IMR-90 (cell line): ENCODE measurements around the gene RMND1. TPM values are rescaled to one million over a fixed set of nuclear protein-coding genes. Genes with fewer than 3 reads are reported as not detected.

ENCODE experiments used
- ATAC-seq: fragments of 200-7000 bp; cut with Tn5 transposase; 2 replicates; pipeline ENCODE4 v1.9.1; 2020; ENCODE audit warnings: low read depth, mild to moderate bottlenecking, moderate library complexity
- BruUV-seq: library from RNA; stranded (reverse); fragments of 400-500 nt; replicated peaks from 2 replicates; lab custom pipeline; 2021; lab: Mats Ljungman, UMichigan
- CTCF ChIA-PET: fragments of 300-600 bp; formaldehyde crosslinking; extraction: SDS; loops from one replicate; lab custom pipeline; 2021; ENCODE audit warnings: antibody characterized with exemption; lab: Yijun Ruan, JAX
- POLR2A ChIA-PET: fragments of 300-600 bp; sonication (Branson Sonifier 250); formaldehyde crosslinking; loops from one replicate; lab custom pipeline; 2022; ENCODE audit warnings: antibody characterized with exemption; ENCODE audit not compliant: unreplicated experiment; lab: Charles Lee
- DNase-seq: peaks from one replicate; pipeline ENCODE4 v3.0.0; 2013
- H2AFZ ChIP-seq: replicated peaks from 2 replicates; pipeline ENCODE3; 2013; ENCODE audit warnings: low read length, mild to moderate bottlenecking; ENCODE audit not compliant: poor library complexity
- H2AK5ac ChIP-seq: 2 replicates; pipeline ENCODE4 v1.6.1; 2013; ENCODE audit warnings: low read depth, low read length, inconsistent platforms
- H2AK9ac ChIP-seq: replicated peaks from 2 replicates; pipeline ENCODE3; 2013; ENCODE audit warnings: mild to moderate bottlenecking, low read depth, low read length, moderate library complexity; ENCODE audit not compliant: poor library complexity
- H2BK120ac ChIP-seq: 2 replicates; pipeline ENCODE4 v1.6.1; 2013; ENCODE audit warnings: low read depth, low read length, inconsistent platforms
- H2BK15ac ChIP-seq: 3 replicates; pipeline ENCODE4 v1.6.1; 2013; ENCODE audit warnings: low read depth, low read length, inconsistent platforms
- H2BK20ac ChIP-seq: 2 replicates; pipeline ENCODE4 v1.6.1; 2013; ENCODE audit warnings: low read depth, mild to moderate bottlenecking, inconsistent platforms, low read length, moderate library complexity
- H2BK5ac ChIP-seq: 2 replicates; pipeline ENCODE4 v1.6.1; 2013; ENCODE audit warnings: mild to moderate bottlenecking, low read depth, low read length, inconsistent platforms; ENCODE audit not compliant: poor library complexity, severe bottlenecking
- H3K14ac ChIP-seq: replicated peaks from 2 replicates; pipeline ENCODE4 v1.6.1; 2013; ENCODE audit warnings: low read depth, low read length, inconsistent platforms
- H3K18ac ChIP-seq: 2 replicates; pipeline ENCODE4 v1.6.1; 2013; ENCODE audit warnings: low read depth, low read length, control low read depth
- H3K23ac ChIP-seq: 2 replicates; pipeline ENCODE4 v1.6.1; 2013; ENCODE audit warnings: low read depth, low read length, inconsistent platforms
- H3K27ac ChIP-seq: 2 replicates; pipeline ENCODE4 v1.5.1; 2013; ENCODE audit warnings: mild to moderate bottlenecking, control low read depth, low read length; ENCODE audit not compliant: insufficient read depth
- H3K27me3 ChIP-seq: 2 replicates; pipeline ENCODE4 v1.6.1; 2013; ENCODE audit warnings: low read length; ENCODE audit not compliant: control insufficient read depth, insufficient read depth
- H3K36me3 ChIP-seq: 2 replicates; pipeline ENCODE4 v1.6.1; 2013; ENCODE audit warnings: low read length, mixed read lengths; ENCODE audit not compliant: control insufficient read depth, insufficient read depth
- H3K4ac ChIP-seq: 2 replicates; pipeline ENCODE4 v1.6.1; 2013; ENCODE audit warnings: low read depth, low read length, inconsistent platforms
- H3K4me1 ChIP-seq: 2 replicates; pipeline ENCODE4 v1.6.1; 2013; ENCODE audit warnings: low read length, mixed read lengths; ENCODE audit not compliant: control insufficient read depth, insufficient read depth
- H3K4me2 ChIP-seq: 2 replicates; pipeline ENCODE4 v1.6.1; 2013; ENCODE audit warnings: low read depth, mild to moderate bottlenecking, control low read depth, low read length, moderate library complexity
- H3K4me3 ChIP-seq: 2 replicates; pipeline ENCODE4 v1.5.1; 2013; ENCODE audit warnings: low read depth, mild to moderate bottlenecking, control low read depth, low read length, moderate library complexity; ENCODE audit not compliant: insufficient read depth
- H3K56ac ChIP-seq: 2 replicates; pipeline ENCODE4 v1.6.1; 2013; ENCODE audit warnings: low read length, inconsistent platforms; ENCODE audit not compliant: insufficient read depth; ENCODE audit errors: extremely low read depth
- H3K79me1 ChIP-seq, 2 experiments: 2 replicates each; pipeline ENCODE4 v1.6.1; 2013; ENCODE audit warnings: low read length in 2 of 2, inconsistent platforms in 1 of 2, low read depth in 1 of 2
- H3K9ac ChIP-seq: 2 replicates; pipeline ENCODE4 v1.6.1; 2013; ENCODE audit warnings: low read depth, low read length, control low read depth
- H3K9me1 ChIP-seq: 2 replicates; pipeline ENCODE4 v1.6.1; 2013; ENCODE audit warnings: low read length, inconsistent platforms; ENCODE audit not compliant: insufficient read depth
- H3K9me3 ChIP-seq: 2 replicates; pipeline ENCODE4 v1.6.1; 2013; ENCODE audit warnings: low read length; ENCODE audit not compliant: control insufficient read depth, insufficient read depth
- H4K20me1 ChIP-seq: 2 replicates; pipeline ENCODE4 v1.6.1; 2013; ENCODE audit warnings: low read length, inconsistent platforms; ENCODE audit not compliant: insufficient read depth
- H4K5ac ChIP-seq: 2 replicates; pipeline ENCODE4 v1.6.1; 2013; ENCODE audit warnings: mild to moderate bottlenecking, low read depth, low read length, control low read depth
- H4K8ac ChIP-seq, 2 experiments: 2 replicates each; pipeline ENCODE4 v1.6.1; 2013; ENCODE audit warnings: low read depth in 2 of 2, low read length in 2 of 2, control low read depth in 1 of 2, inconsistent platforms in 1 of 2
- H4K91ac ChIP-seq: 2 replicates; pipeline ENCODE4 v1.6.1; 2013; ENCODE audit warnings: low read depth, low read length, inconsistent platforms; ENCODE audit not compliant: insufficient read depth
- BHLHE40 ChIP-seq: fragments of 150-350 bp; IDR thresholded peaks from 2 replicates; pipeline ENCODE4 v1.6.1; 2016; ENCODE audit warnings: mild to moderate bottlenecking, low read depth, low read length
- CEBPB ChIP-seq: IDR thresholded peaks from 2 replicates; pipeline ENCODE4 v1.6.1; 2012; ENCODE audit warnings: low read depth, low read length, improper control_type of control experiment
- CHD1 ChIP-seq: IDR thresholded peaks from 2 replicates; pipeline ENCODE4 v1.6.1; 2012; ENCODE audit warnings: low read depth, low read length, improper control_type of control experiment
- MAFK ChIP-seq: IDR thresholded peaks from 2 replicates; pipeline ENCODE4 v1.6.1; 2012; ENCODE audit warnings: low read depth, low read length, improper control_type of control experiment
- MAZ ChIP-seq: IDR thresholded peaks from 2 replicates; pipeline ENCODE4 v1.6.1; 2012; ENCODE audit warnings: low read depth, mild to moderate bottlenecking, low read length, improper control_type of control experiment, moderate library complexity, borderline replicate concordance
- MXI1 ChIP-seq: IDR thresholded peaks from 2 replicates; pipeline ENCODE4 v1.6.1; 2012; ENCODE audit warnings: low read depth, mild to moderate bottlenecking, low read length, moderate library complexity, borderline replicate concordance
- NFE2L2 ChIP-seq: fragments of 150-350 bp; IDR thresholded peaks from 2 replicates; pipeline ENCODE4 v1.6.1; 2016; ENCODE audit warnings: low read depth, mild to moderate bottlenecking, low read length
- POLR2A ChIP-seq: IDR thresholded peaks from 2 replicates; pipeline ENCODE4 v1.6.1; 2012; ENCODE audit warnings: mild to moderate bottlenecking, low read depth, low read length
- RAD21 ChIP-seq: IDR thresholded peaks from 2 replicates; pipeline ENCODE4 v1.6.1; 2012; ENCODE audit warnings: low read length, improper control_type of control experiment
- RCOR1 ChIP-seq: IDR thresholded peaks from 2 replicates; pipeline ENCODE4 v1.6.1; 2012; ENCODE audit warnings: mild to moderate bottlenecking, low read length, improper control_type of control experiment; ENCODE audit not compliant: insufficient replicate concordance
- SMC3 ChIP-seq: fragments of 150-350 bp; IDR thresholded peaks from 2 replicates; pipeline ENCODE4 v1.6.1; 2016; ENCODE audit warnings: low read depth, mild to moderate bottlenecking, antibody characterized with exemption, low read length, moderate library complexity
- WGBS, 2 experiments: methylation state at CpG; one replicate each; pipeline versions ENCODE4 v1.1.5 to v1.1.7; 2013; ENCODE audit warnings: missing lambda C conversion rate in 2 of 2; ENCODE audit not compliant: insufficient read length in 1 of 2; ENCODE audit errors: extremely low coverage in 2 of 2; 5-methylcytosine and 5-hydroxymethylcytosine counted together
- dilution Hi-C: fragments of 300-500 bp; cut with HindIII; formaldehyde crosslinking; loops from one replicate; pipeline ENCODE4 v1.14.3; 2018; ENCODE audit warnings: low sequenced_read_pairs; ENCODE audit not compliant: unreplicated experiment
- in situ Hi-C: fragments of 300-500 bp; cut with MboI; formaldehyde crosslinking; loops from 3 replicates; pipeline ENCODE4 v1.14.3; 2019; ENCODE audit warnings: low sequenced_read_pairs, inconsistent platforms, mixed read lengths
- intact Hi-C: fragments of 100-400 bp; cut with micrococcal nuclease; formaldehyde crosslinking; loops from 2 replicates; pipeline ENCODE4 v1.10.0; 2022
- polyA plus RNA-seq, 3 experiments: library from polyadenylated mRNA; depleted of rRNA; stranded (reverse); fragments of >200 nt; gene quantifications; 2 replicates each; pipeline ENCODE4 v1.2.3, GENCODE V29; 2012; ENCODE audit warnings: low replicate concordance in 1 of 3
- total RNA-seq: library from RNA; depleted of rRNA; stranded (reverse); fragments of >200 nt; gene quantifications from 2 replicates; pipeline ENCODE4 v1.2.3, GENCODE V29; 2012
- TF ChIP-seq, protein P1 (sequence below): fragments of 150-350 bp; IDR thresholded peaks from 2 replicates; pipeline ENCODE4 v1.6.1; 2016; ENCODE audit warnings: low read depth, mild to moderate bottlenecking, low read length, moderate library complexity, borderline replicate concordance
- TF ChIP-seq, protein P2 (sequence below): fragments of 150-350 bp; IDR thresholded peaks from 2 replicates; pipeline ENCODE4 v1.6.1; 2017; ENCODE audit warnings: mild to moderate bottlenecking, antibody characterized with exemption, low read length, low read depth
- TF ChIP-seq, protein P3 (sequence below): conservative IDR thresholded peaks from 2 replicates; pipeline ENCODE4 v1.5.1; 2012; ENCODE audit warnings: mild to moderate bottlenecking, low read depth, low read length, improper control_type of control experiment

The RMND1 gene
- total and polyA plus RNA-seq, 2 of the 4 experiments (the other 2 are of a cell fraction) = 13.1 to 24.6 TPM

DNA sequence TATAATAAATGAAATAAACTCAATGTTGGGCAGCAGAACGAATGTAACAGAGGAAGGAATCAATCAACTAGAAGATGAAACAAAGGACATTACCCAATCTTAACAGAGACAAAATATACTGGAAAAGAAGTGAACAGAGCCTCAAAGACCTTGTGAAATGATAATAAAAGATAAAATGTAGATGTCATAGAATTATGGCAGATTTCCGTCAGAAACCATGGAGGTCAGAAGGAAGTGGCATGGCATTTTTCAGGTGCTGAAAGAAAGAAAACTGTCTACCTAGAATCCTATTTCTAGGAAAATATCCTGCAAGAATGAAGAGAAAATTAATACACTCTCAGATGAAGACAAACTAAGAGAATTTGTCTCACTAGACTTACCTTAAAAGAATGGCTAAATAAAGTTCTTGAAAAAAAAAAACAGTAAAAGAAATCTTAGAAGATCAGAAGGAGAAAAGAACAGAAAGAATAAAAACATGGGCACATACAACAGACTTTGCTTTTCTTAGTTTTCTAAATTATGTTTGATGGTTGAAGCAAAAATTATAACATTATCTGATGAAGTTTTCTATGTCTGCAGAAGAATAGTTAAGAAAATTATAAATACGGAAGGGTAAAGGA is 37.2 kb downstream of the RMND1 start:
- Histone ChIP-seq H4K5ac (no peak overlapping the region), H4K8ac (no peak overlapping the region), H2BK15ac (no peak overlapping the region), H3K9me3 (no peaks in the 10 kb centered on the region), H3K79me1 (peaks cover 13 to 16% of the 10 kb centered on the region in 2 experiments; a peak in 3 of 4 replicates), H3K4me1 (no peaks in the 10 kb centered on the region), H3K36me3 (peaks cover 44% of the 10 kb centered on the region), H3K4me2 (no peak overlapping the region), H4K20me1 (no peaks in the 10 kb centered on the region), H3K18ac (no peak overlapping the region), H3K27me3 (no peaks in the 10 kb centered on the region), H3K56ac (no peak overlapping the region), H2BK20ac (no peak overlapping the region), H3K14ac (no peak overlapping the region), H4K91ac (no peak overlapping the region), H3K9ac (no peak overlapping the region), H2BK5ac (no peak overlapping the region), H2BK120ac (no peak overlapping the region), H2AK5ac (no peak overlapping the region), H3K27ac (no peak overlapping the region), H2AK9ac (no peak overlapping the region), H3K23ac (no peak overlapping the region), H3K9me1 (no peaks in the 10 kb centered on the region), H3K4me3 (no peak overlapping the region), H3K4ac (no peak overlapping the region), H2AFZ (no peak overlapping the region)
- no TSS peak for BruUV-seq
- ChIA-PET CTCF (no interaction called here), POLR2A (no interaction called here)
- DNase-seq = no peak
- intact Hi-C loops = no loop called here
- WGBS, 2 experiments = 100% methylated on average over 1 of the region's 3 CpGs; no CpG with 5 or more reads in 1 of the 2 experiments
- no peak for ATAC-seq
- TF ChIP-seq RAD21 = no peak
- TF ChIP-seq, protein P1, sequence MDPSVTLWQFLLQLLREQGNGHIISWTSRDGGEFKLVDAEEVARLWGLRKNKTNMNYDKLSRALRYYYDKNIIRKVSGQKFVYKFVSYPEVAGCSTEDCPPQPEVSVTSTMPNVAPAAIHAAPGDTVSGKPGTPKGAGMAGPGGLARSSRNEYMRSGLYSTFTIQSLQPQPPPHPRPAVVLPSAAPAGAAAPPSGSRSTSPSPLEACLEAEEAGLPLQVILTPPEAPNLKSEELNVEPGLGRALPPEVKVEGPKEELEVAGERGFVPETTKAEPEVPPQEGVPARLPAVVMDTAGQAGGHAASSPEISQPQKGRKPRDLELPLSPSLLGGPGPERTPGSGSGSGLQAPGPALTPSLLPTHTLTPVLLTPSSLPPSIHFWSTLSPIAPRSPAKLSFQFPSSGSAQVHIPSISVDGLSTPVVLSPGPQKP = no peak
- no peak for TF ChIP-seq MAZ
- TF ChIP-seq CHD1 = no peak
- TF ChIP-seq POLR2A = no peak
- no peak for TF ChIP-seq MXI1
- TF ChIP-seq RCOR1 = no peak
- TF ChIP-seq CEBPB = no peak
- TF ChIP-seq, protein P2, sequence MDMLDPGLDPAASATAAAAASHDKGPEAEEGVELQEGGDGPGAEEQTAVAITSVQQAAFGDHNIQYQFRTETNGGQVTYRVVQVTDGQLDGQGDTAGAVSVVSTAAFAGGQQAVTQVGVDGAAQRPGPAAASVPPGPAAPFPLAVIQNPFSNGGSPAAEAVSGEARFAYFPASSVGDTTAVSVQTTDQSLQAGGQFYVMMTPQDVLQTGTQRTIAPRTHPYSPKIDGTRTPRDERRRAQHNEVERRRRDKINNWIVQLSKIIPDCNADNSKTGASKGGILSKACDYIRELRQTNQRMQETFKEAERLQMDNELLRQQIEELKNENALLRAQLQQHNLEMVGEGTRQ = no peak
- TF ChIP-seq, protein P3, sequence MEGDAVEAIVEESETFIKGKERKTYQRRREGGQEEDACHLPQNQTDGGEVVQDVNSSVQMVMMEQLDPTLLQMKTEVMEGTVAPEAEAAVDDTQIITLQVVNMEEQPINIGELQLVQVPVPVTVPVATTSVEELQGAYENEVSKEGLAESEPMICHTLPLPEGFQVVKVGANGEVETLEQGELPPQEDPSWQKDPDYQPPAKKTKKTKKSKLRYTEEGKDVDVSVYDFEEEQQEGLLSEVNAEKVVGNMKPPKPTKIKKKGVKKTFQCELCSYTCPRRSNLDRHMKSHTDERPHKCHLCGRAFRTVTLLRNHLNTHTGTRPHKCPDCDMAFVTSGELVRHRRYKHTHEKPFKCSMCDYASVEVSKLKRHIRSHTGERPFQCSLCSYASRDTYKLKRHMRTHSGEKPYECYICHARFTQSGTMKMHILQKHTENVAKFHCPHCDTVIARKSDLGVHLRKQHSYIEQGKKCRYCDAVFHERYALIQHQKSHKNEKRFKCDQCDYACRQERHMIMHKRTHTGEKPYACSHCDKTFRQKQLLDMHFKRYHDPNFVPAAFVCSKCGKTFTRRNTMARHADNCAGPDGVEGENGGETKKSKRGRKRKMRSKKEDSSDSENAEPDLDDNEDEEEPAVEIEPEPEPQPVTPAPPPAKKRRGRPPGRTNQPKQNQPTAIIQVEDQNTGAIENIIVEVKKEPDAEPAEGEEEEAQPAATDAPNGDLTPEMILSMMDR = no peak
- no peak for TF ChIP-seq MAFK
- TF ChIP-seq BHLHE40 = no peak
- no peak for TF ChIP-seq NFE2L2
- TF ChIP-seq SMC3 = no peak
- in situ Hi-C loops = no loop called here
- dilution Hi-C loops = no loop called here
